Heart left ventricle (tissue), 16 donors: ENCODE results near the gene ZNF584. TPM values are rescaled to one million over a fixed set of nuclear protein-coding genes. Genes with fewer than 3 reads are reported as not detected.

Experiments
- ATAC-seq, 4 donors: fragments of 200-7000 bp; cut with Tn5 transposase; one replicate each; pipeline ENCODE4 v1.9.1; 2020 to 2022; ENCODE audit warnings: moderate library complexity in 4 of 4, mild to moderate bottlenecking in 3 of 4, moderate number of reproducible peaks in 1 of 4
- DNase-seq, 5 donors: peaks; one replicate each; pipeline ENCODE4 v3.0.0-alpha.2; 2020
- H3K27ac ChIP-seq, 12 donors: fragments of 200-600 bp; sonication (generic) in 4 of 12; one replicate each; pipeline versions ENCODE4 v1.5.0 to v1.8.0; 2016 to 2022; ENCODE audit warnings: mild to moderate bottlenecking in 2 of 12
- H3K27me3 ChIP-seq, 9 donors: fragments of 200-600 bp; sonication (generic) in 2 of 9; one replicate each; pipeline versions ENCODE4 v1.5.1 to v1.8.0; 2016 to 2022; ENCODE audit warnings: mild to moderate bottlenecking in 3 of 9
- H3K36me3 ChIP-seq, 9 donors: fragments of 200-600 bp; sonication (generic) in 2 of 9; one replicate each; pipeline versions ENCODE4 v1.5.0 to v1.8.0; 2018 to 2022; ENCODE audit warnings: mild to moderate bottlenecking in 2 of 9
- H3K4me1 ChIP-seq, 12 donors: fragments of 200-600 bp; sonication (generic) in 4 of 12; one replicate each; pipeline versions ENCODE4 v1.5.0 to v1.8.0; 2016 to 2022; ENCODE audit warnings: mild to moderate bottlenecking in 3 of 12
- H3K4me3 ChIP-seq, 12 donors: fragments of 200-600 bp; sonication (generic) in 4 of 12; one replicate each; pipeline versions ENCODE4 v1.5.0 to v1.8.0; 2017 to 2022; ENCODE audit warnings: mild to moderate bottlenecking in 9 of 12, moderate library complexity in 4 of 12
- H3K9me3 ChIP-seq, 12 donors: fragments of 200-600 bp; sonication (generic) in 4 of 12; one replicate each; pipeline versions ENCODE4 v1.5.0 to v1.8.0; 2016 to 2022; ENCODE audit warnings: mild to moderate bottlenecking in 1 of 12
- POLR2A ChIP-seq, 2 donors: fragments of 450-650 bp; IDR thresholded peaks; one replicate each; pipeline ENCODE4 v1.6.1; 2017; ENCODE audit warnings: antibody characterized with exemption in 2 of 2, mild to moderate bottlenecking in 2 of 2, moderate library complexity in 2 of 2
- WGBS, 4 donors: extraction: QIAGEN DNeasy Blood & Tissue Kit in 2 of 4; methylation state at CpG; one replicate each; pipeline versions ENCODE4 v1.1.5 to v1.1.7; 2013 to 2018; 5-methylcytosine and 5-hydroxymethylcytosine counted together
- intact Hi-C, 10 donors: fragments of 100-400 bp; cut with DNase I; formaldehyde crosslinking; loops; one replicate each; pipeline versions ENCODE4 v1.11.1 to v1.14.2; 2022
- polyA plus RNA-seq, 2 donors: library from polyadenylated mRNA; stranded (reverse); fragments of 200-250 nt; gene quantifications; one replicate each; pipeline ENCODE4 v1.2.3, GENCODE V29; 2013
- total RNA-seq, 9 donors: library from RNA; depleted of rRNA in 2 of 9; stranded (reverse); fragments of >200 nt in 2 of 9; fragmentation: NEBNext Ultra II Directional in 3 of 9; extraction: Animal tissue kit (Norgen Biotek cat#: 25700) in 3 of 9; gene quantifications; one replicate each; pipeline versions ENCODE4 v1.1.0 to v1.2.4, GENCODE V29; 2016 to 2023
- TF ChIP-seq, protein P1 (sequence below), 12 donors: fragments of 200-600 bp; sonication (generic) in 4 of 12; IDR thresholded peaks; one replicate each; pipeline versions ENCODE4 v1.5.0 to v1.8.0; 2018 to 2022; ENCODE audit warnings: antibody characterized with exemption in 12 of 12, mild to moderate bottlenecking in 5 of 12
- donor health status: ischemic (EF 13 %, LVEDD 7.1; RV severe dilation, severe dysfunction).
- donor health status: healthy with polysubstance abuse.
- donor health status: DM: no; HTN: yes; CAD: no.
- donor health status: DM: no; HTN: no; CAD: no.
- donor health status: ischemic (EF 25% LVEDD 6.9; RV normal size, moderate dysfunction).
- donor health status: ischemic (EF 25% LVEDD 5.7; RV mildly dilated, moderate dysfunction).
- donor health status: healthy.
- donor health status: DM: yes; HTN: yes; CAD: no.
- donor health status: ischemic (EF 35%, LVEDD 5.7; RV mildly dilated, moderate dysfunction).
- donor health status: nonischemic (EF 11% LVEDD 7.7; RV severe dilation, severe dysfunction).
- donor health status: DM: yes; HTN: yes; CAD: no.
- donor health status: PGD.
- donor health status: ischemic (EF 29% LVEDD 5.4; RV normal size, mild dysfunction).
- donor health status: nonischemic (EF 23%, LVEDD 6.1; RV moderate dilation, normal function).

Gene ZNF584
- total and polyA plus RNA-seq, 11 donors: 6.1 to 31.4 (median 16.9) TPM

DNA sequence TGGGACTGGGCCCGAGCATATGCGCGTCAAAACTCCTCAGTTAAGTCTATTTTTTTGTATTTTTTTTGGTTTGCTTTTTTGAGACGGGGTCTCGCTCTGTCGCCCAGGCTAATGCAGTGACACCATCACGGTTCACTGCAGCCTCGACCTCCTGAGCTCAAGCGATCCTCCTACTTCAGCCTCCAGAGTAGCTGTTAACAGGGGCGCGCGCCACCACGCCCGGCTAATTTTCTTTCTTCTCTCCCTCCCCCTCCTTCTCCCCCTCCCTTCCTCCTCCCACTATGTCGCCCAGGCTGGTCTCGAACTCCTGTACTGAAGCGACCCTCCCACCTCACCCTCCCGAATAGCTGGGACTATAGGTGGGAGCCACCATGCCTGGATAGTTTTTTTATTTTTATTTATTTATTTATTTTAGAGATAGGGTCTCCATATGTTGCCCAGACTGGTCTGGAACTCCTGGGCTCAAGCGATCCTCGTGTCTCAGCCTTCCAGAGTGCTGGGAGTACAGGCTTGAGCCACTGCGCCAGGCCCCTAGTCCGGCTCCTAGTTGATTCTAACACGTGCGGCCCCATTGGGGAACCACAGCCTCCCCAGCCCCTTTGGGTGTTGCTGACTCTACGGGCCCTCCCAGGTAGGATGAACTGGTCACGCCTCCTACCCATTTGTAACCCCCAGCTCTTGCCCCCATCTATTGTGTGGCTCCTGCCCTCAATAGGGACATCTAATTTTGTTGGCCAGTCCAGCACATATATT, 26.8 kb upstream of the ZNF584 start:
- WGBS, 4 donors: 31 to 39% (median 34%) methylated on average over 26 of the region's 26 CpGs
- DNase-seq: peak in 1 of 5 donors; percentile 58
- no peaks in the 10 kb centered on the region for H3K36me3 ChIP-seq
- intact Hi-C loops: loop anchor here in 3 of 10 donors (1.0 to 5.0 kb wide), 4 partner anchors 20 to 59 kb away; partner anchors contain the start of genes ZSCAN22 (in 2 of the 3) and ZNF132 (in 1 of the 3)
- no peak for ATAC-seq
- peak overlapping the region in 10 of 12 donors; percentile 91 to 98 (median 95) for H3K27ac ChIP-seq
- TF ChIP-seq, protein P1, sequence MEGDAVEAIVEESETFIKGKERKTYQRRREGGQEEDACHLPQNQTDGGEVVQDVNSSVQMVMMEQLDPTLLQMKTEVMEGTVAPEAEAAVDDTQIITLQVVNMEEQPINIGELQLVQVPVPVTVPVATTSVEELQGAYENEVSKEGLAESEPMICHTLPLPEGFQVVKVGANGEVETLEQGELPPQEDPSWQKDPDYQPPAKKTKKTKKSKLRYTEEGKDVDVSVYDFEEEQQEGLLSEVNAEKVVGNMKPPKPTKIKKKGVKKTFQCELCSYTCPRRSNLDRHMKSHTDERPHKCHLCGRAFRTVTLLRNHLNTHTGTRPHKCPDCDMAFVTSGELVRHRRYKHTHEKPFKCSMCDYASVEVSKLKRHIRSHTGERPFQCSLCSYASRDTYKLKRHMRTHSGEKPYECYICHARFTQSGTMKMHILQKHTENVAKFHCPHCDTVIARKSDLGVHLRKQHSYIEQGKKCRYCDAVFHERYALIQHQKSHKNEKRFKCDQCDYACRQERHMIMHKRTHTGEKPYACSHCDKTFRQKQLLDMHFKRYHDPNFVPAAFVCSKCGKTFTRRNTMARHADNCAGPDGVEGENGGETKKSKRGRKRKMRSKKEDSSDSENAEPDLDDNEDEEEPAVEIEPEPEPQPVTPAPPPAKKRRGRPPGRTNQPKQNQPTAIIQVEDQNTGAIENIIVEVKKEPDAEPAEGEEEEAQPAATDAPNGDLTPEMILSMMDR (IDR thresholded peaks at IDR 0.05): no peak
- no peak for TF ChIP-seq POLR2A (IDR thresholded peaks at IDR 0.05)
- H3K9me3 ChIP-seq: no peaks in the 10 kb centered on the region
- no peaks in the 10 kb centered on the region for H3K27me3 ChIP-seq
- H3K4me1 ChIP-seq: peaks cover 2 to 40% (median 30%) of the 10 kb centered on the region in 12 donors
- H3K4me3 ChIP-seq: peak overlapping the region; percentile 57 to 94 (median 83)

DNA sequence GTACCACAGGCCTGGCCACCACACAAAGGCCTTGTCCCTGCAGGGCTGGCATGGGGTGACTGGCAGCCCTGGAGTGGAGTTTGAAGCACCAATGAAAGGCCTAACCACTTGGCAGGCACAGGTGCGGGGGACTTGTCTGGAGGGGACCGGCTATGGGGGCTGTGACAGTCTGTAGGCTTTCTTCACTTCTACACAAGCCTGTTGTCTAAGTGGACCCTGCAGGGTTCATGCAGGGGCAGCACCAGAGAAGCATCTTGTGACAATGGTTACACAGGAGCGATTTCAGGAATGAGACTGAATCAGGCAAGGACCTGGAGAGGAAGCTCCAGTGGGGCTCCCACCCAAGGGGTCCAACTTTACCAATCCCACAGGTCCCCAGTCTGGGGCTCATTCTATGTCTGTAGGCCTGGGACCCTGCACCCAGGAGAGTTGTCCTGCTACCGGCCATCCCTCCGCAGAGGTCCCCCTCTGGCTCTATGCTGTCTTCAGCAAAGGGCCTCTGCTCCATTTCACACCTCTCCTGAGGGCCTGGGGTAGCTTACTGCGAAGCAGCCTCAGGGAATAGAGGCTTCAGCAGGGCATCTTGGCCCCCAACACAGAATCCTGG, 25.3 kb upstream of the ZNF584 start:
- Histone ChIP-seq H3K4me3 (no peak overlapping the region), H3K9me3 (no peaks in the 10 kb centered on the region), H3K27ac (no peak overlapping the region), H3K36me3 (peaks cover 0 to 2% (median 0%) of the 10 kb centered on the region in 9 donors), H3K4me1 (peaks cover 5 to 49% (median 36%) of the 10 kb centered on the region in 12 donors), H3K27me3 (no peaks in the 10 kb centered on the region)
- no peak for TF ChIP-seq POLR2A (IDR thresholded peaks at IDR 0.05)
- TF ChIP-seq, protein P1 (IDR thresholded peaks at IDR 0.05): no peak
- no peak for DNase-seq
- 86 to 91% (median 90%) methylated on average over 6 of the region's 6 CpGs for WGBS, 4 donors
- ATAC-seq: no peak
- intact Hi-C loops: loop anchor here in 1 of 10 donors (5.0 kb wide), 1 partner anchor 56 kb away; the partner anchor contains the start of gene ZSCAN22

DNA sequence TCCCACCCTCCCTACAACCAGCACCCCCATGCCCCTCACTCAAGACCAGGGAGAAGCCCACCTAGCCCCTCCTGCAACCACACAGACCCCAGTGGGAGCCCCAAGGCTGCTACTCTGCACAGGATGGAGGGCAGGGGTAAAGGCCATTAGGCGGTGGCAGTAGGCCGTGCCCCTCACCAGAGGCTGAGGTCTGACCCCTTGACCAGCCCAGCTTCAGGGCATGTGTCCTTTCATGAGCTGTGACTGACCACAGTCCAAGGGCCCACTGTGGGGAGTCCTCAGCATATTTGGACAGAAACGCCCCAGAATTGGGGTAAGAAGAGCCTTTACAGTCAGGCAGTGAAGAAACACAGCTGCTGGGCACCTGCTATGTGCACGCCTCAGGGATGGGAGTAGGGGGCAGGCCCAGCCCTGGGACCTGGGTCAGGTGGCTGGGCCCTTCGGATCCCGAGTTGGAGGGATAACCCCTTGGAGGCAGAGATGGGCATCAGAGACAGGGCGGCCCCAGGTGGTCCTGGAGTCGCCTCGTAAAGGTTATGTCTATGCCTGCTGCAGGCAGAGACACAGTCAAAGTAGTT, 23.0 kb upstream of the ZNF584 start:
- Histone ChIP-seq H3K27ac (peak overlapping the region in 7 of 12 donors; percentile 90 to 98 (median 96)), H3K4me3 (peak overlapping the region in 8 of 12 donors; percentile 60 to 99 (median 82)), H3K36me3 (peaks cover 0 to 25% (median 23%) of the 10 kb centered on the region in 9 donors), H3K4me1 (peaks cover 5 to 44% (median 34%) of the 10 kb centered on the region in 12 donors), H3K9me3 (no peaks in the 10 kb centered on the region), H3K27me3 (no peaks in the 10 kb centered on the region)
- ATAC-seq: no peak
- 87 to 93% (median 88%) methylated on average over 8 to 9 of the region's 9 CpGs for WGBS, 4 donors
- intact Hi-C loops: no loop called here
- TF ChIP-seq, protein P1 (IDR thresholded peaks at IDR 0.05): no peak
- TF ChIP-seq POLR2A (IDR thresholded peaks at IDR 0.05): no peak
- no peak for DNase-seq
